Measurements from ENCODE around the gene EIF2AK3. TPM values are rescaled to one million over a fixed set of nuclear protein-coding genes. Genes with fewer than 3 reads are reported as not detected.

EIF2AK3 gene
- polyA plus RNA-seq (2011; rRNA removed) (17.5 and 20.8 TPM in 2 replicates), polyA plus RNA-seq (2017; fragmentation: RNase III; extraction: RNeasy Plus Mini Kit Qiagen cat#74134 plus additional on column Dnase treatment) (8.5 to 11.0 TPM (median 9.3 TPM) in 3 replicates), polyA minus RNA-seq (2011; rRNA and poly(A)+ RNA removed) (10.9 and 11.1 TPM in 2 replicates)
- 2.8 and 3.1 TPM in 2 replicates for polyA plus RNA-seq (2012; cell fraction: cytosol; rRNA removed)
- 3.5 and 5.1 TPM in 2 replicates for polyA plus RNA-seq (2012; cell fraction: nucleus; rRNA removed)

DNA sequence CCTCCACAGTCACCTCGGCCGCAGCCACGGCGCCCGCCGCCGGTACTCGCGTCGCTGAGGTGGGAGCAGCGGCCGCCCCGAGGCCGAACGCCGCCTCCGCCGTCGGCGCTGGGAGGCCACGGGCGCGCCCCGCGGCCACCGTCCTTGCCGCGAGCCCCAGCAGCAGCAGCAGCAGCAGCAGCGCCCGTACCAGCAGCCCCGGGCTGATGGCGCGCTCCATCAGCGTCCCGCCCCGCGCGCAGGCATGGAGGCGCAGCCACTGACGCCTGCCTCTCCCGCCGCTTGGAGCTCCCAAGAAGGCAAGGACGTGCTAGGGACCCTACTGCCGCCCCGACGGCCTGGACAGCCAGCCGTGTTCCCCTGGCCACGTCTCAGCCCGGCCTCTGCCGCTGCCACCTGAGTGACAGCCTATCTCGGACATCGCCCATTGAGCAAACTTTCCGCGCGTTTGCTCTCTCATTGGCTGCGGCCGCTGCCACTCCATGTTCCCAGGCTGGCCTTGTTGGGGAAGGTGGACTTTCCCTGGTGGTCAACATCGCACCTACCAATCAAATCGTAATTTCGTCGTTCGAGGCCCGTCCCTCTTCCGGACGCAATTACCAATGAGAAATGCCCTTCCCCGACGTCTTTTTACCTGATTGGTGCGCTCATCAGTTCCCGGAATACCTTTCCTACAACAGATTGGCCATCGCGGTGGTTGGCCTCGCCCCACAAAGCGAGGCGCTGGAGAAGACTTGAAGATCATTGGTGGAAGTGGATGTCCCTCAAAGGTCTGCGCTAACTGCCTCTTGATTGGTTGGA is at the start of gene EIF2AK3:
TSS of gene EIF2AK3 (minus strand) at position 410 of the 801 bp plus-strand sequence. CDS start at position 220, 190 bp downstream.
- ATAC-seq (peak; percentile 93 to 96), DNase-seq (ENCODE audit: low read depth in 1 of 2, low spot score in 1 of 2) (peak; percentile 98 to 100), FAIRE-seq (peak; percentile 97)
- Histone ChIP-seq H3K9me3 (no peaks in the 10 kb centered on the region), H3K4me3 (peak within 1 kb of the TSS; percentile 96), H3K27ac (peak within 1 kb of the TSS; percentile 84 to 91), H3K4me2 (peak within 1 kb of the TSS; percentile 99), H3K4me1 (peaks cover 21% of the 10 kb centered on the region)
- under 1% methylated on average over 31 of the region's 75 CpGs for WGBS (ENCODE audit: missing lambda C conversion rate)
- POLR2A ChIA-PET = interaction anchor here (0.6 to 1.9 kb wide), 6 partner anchors 9 to 32 kb away, joined by 3 to 6 read pairs (median 4); no protein-coding TSS in a partner anchor
- TF ChIP-seq NR3C1 (IDR thresholded peaks at IDR 0.05) (no peak), FOSB (CRISPR knock-in tag; IDR thresholded peaks at IDR 0.05) (no peak), POLR2A (IDR thresholded peaks at IDR 0.05; ENCODE audit: low read length) (peak; percentile 98), CEBPB (IDR thresholded peaks at IDR 0.05) (peak in 1 of 2 experiments; percentile 26; a peak in 1 of 4 replicates), HOXB13 (CRISPR knock-in tag; IDR thresholded peaks at IDR 0.05; ENCODE audit: low read depth) (peak; percentile 81; the same call in 1 of the 2 replicates), KDM5A (IDR thresholded peaks at IDR 0.05) (no peak), RFX5 (IDR thresholded peaks at IDR 0.05) (peak; percentile 92), PHF8 (IDR thresholded peaks at IDR 0.05; ENCODE audit: borderline replicate concordance, low read depth) (peak; percentile 77), CHD2 (IDR thresholded peaks at IDR 0.05; ENCODE audit: low read length, partially characterized antibody) (peak; percentile 55), HOXB5 (CRISPR knock-in tag; IDR thresholded peaks at IDR 0.05) (peak; percentile 31; the same call in 1 of the 2 replicates), NPAS2 (CRISPR knock-in tag; IDR thresholded peaks at IDR 0.05; ENCODE audit: borderline replicate concordance) (no peak)
- TF ChIP-seq, protein P1, sequence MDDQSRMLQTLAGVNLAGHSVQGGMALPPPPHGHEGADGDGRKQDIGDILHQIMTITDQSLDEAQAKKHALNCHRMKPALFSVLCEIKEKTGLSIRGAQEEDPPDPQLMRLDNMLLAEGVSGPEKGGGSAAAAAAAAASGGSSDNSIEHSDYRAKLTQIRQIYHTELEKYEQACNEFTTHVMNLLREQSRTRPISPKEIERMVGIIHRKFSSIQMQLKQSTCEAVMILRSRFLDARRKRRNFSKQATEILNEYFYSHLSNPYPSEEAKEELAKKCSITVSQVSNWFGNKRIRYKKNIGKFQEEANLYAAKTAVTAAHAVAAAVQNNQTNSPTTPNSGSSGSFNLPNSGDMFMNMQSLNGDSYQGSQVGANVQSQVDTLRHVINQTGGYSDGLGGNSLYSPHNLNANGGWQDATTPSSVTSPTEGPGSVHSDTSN (IDR thresholded peaks at IDR 0.05) = peak; percentile 97
- TF ChIP-seq, protein P2, sequence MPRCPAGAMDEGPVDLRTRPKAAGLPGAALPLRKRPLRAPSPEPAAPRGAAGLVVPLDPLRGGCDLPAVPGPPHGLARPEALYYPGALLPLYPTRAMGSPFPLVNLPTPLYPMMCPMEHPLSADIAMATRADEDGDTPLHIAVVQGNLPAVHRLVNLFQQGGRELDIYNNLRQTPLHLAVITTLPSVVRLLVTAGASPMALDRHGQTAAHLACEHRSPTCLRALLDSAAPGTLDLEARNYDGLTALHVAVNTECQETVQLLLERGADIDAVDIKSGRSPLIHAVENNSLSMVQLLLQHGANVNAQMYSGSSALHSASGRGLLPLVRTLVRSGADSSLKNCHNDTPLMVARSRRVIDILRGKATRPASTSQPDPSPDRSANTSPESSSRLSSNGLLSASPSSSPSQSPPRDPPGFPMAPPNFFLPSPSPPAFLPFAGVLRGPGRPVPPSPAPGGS (IDR thresholded peaks at IDR 0.05) = no peak
- TF ChIP-seq, protein P3, sequence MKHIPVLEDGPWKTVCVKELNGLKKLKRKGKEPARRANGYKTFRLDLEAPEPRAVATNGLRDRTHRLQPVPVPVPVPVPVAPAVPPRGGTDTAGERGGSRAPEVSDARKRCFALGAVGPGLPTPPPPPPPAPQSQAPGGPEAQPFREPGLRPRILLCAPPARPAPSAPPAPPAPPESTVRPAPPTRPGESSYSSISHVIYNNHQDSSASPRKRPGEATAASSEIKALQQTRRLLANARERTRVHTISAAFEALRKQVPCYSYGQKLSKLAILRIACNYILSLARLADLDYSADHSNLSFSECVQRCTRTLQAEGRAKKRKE (CRISPR knock-in tag; IDR thresholded peaks at IDR 0.05; ENCODE audit: low read depth) = 0 out of 2 replicates have a peak, but pooled peaks have one; percentile 34
- TF ChIP-seq, protein P4, sequence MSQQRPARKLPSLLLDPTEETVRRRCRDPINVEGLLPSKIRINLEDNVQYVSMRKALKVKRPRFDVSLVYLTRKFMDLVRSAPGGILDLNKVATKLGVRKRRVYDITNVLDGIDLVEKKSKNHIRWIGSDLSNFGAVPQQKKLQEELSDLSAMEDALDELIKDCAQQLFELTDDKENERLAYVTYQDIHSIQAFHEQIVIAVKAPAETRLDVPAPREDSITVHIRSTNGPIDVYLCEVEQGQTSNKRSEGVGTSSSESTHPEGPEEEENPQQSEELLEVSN (IDR thresholded peaks at IDR 0.05; ENCODE audit: borderline replicate concordance, low read depth) = 0 out of 2 replicates have a peak, but pooled peaks have one; percentile 35
- CTCF ChIA-PET = interaction anchor here (0.6 to 1.3 kb wide), 4 partner anchors 11 to 57 kb away, joined by 3 to 7 read pairs (median 4); no protein-coding TSS in a partner anchor

DNA sequence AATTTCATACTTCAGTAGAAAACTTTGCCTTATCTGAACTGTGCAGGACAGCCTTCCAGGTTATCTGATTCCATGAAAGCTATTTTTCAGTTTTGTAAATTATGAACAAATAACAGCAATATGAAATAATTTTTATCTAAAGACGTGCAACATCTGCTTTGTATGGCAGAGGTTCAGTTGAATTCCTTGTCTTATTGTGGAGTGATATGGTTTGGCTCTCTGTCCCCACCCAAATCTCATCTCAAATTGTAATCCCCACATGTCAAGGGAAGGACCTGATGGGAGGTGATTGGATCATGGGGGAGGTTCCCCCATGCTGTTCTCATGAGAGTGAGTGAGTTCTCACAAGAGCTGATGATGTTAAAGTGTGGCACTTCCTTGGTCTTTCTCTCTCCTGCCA is 46.1 kb upstream of the EIF2AK3 start:
- POLR2A ChIA-PET = no interaction called here

More for the DNA sequence above, 46.1 kb upstream of the EIF2AK3 start:
- CTCF ChIA-PET = interaction anchor here (0.7 to 8.2 kb wide), 15 partner anchors 10 to 202 kb away, joined by 3 to 125 read pairs (median 5); partner anchors contain the start of gene RPIA
- ATAC-seq = no peak
- 45% methylated on average over 1 of the region's 1 CpG for WGBS (ENCODE audit: missing lambda C conversion rate)
- Histone ChIP-seq H3K9me3 (no peaks in the 10 kb centered on the region), H3K4me2 (no peak overlapping the region), H3K4me3 (no peak overlapping the region), H3K27ac (no peak overlapping the region), H3K4me1 (peaks cover 8% of the 10 kb centered on the region; the same call in 2 of the 3 replicates)
- DNase-seq (ENCODE audit: low read depth in 1 of 2, low spot score in 1 of 2) = no peak
- no peak for FAIRE-seq
- TF ChIP-seq, protein P5, sequence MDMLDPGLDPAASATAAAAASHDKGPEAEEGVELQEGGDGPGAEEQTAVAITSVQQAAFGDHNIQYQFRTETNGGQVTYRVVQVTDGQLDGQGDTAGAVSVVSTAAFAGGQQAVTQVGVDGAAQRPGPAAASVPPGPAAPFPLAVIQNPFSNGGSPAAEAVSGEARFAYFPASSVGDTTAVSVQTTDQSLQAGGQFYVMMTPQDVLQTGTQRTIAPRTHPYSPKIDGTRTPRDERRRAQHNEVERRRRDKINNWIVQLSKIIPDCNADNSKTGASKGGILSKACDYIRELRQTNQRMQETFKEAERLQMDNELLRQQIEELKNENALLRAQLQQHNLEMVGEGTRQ (IDR thresholded peaks at IDR 0.05) = no peak
- TF ChIP-seq, protein P4 (IDR thresholded peaks at IDR 0.05; ENCODE audit: borderline replicate concordance, low read depth) = no peak
- TF ChIP-seq MYC (IDR thresholded peaks at IDR 0.05; ENCODE audit: borderline replicate concordance, low read length) = no peak
- TF ChIP-seq POLR2A (IDR thresholded peaks at IDR 0.05; ENCODE audit: low read length) = no peak
- TF ChIP-seq EHMT2 (IDR thresholded peaks at IDR 0.05; ENCODE audit: low read depth) = no peak
- TF ChIP-seq, protein P6, sequence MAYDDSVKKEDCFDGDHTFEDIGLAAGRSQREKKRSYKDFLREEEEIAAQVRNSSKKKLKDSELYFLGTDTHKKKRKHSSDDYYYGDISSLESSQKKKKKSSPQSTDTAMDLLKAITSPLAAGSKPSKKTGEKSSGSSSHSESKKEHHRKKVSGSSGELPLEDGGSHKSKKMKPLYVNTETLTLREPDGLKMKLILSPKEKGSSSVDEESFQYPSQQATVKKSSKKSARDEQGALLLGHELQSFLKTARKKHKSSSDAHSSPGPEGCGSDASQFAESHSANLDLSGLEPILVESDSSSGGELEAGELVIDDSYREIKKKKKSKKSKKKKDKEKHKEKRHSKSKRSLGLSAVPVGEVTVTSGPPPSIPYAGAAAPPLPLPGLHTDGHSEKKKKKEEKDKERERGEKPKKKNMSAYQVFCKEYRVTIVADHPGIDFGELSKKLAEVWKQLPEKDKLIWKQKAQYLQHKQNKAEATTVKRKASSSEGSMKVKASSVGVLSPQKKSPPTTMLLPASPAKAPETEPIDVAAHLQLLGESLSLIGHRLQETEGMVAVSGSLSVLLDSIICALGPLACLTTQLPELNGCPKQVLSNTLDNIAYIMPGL (CRISPR knock-in tag; IDR thresholded peaks at IDR 0.05; ENCODE audit: borderline replicate concordance) = no peak
- no peak for TF ChIP-seq RARB (CRISPR knock-in tag; IDR thresholded peaks at IDR 0.05)

Data from A549 (cell line).